Measurements from ENCODE around the gene KIFAP3. TPM values are rescaled to one million over a fixed set of nuclear protein-coding genes. Genes with fewer than 3 reads are reported as not detected.

Gene KIFAP3
- total and polyA plus RNA-seq, 2 experiments from 2014 or later, result 60.6 to 75.8 TPM

- no peak for DNase-seq (ENCODE audit: low read depth in 1 of 2, low spot score in 1 of 2)
- no peak for TF ChIP-seq CTCF (IDR thresholded peaks at IDR 0.05; ENCODE audit: low read depth, low read length)
- no peaks in the 10 kb centered on the region for H3K9me3 ChIP-seq (ENCODE audit: low read depth)
- H3K4me1 ChIP-seq (ENCODE audit: low read depth), result peaks cover 11% of the 10 kb centered on the region
- peaks cover 6% of the 10 kb centered on the region for H3K36me3 ChIP-seq
- H3K27me3 ChIP-seq, result no peaks in the 10 kb centered on the region
- H3K4me3 ChIP-seq, result no peak overlapping the region
- H3K27ac ChIP-seq, result no peak overlapping the region
Measured at GRCh38 chr1:169989246-169989645, 85.2 kb downstream of the KIFAP3 start.

GRCh38 chr1:169985757-169986156 is 88.7 kb downstream of the KIFAP3 start:
- no peak for TF ChIP-seq CTCF (IDR thresholded peaks at IDR 0.05; ENCODE audit: low read depth, low read length)
- no peak overlapping the region for H3K27ac ChIP-seq
- H3K9me3 ChIP-seq (ENCODE audit: low read depth), result no peaks in the 10 kb centered on the region
- DNase-seq (ENCODE audit: low read depth in 1 of 2, low spot score in 1 of 2), result no peak
- H3K4me3 ChIP-seq, result no peak overlapping the region
- no peaks in the 10 kb centered on the region for H3K27me3 ChIP-seq
- peaks cover 14% of the 10 kb centered on the region for H3K36me3 ChIP-seq
- peaks cover 11% of the 10 kb centered on the region for H3K4me1 ChIP-seq (ENCODE audit: low read depth)

- Histone ChIP-seq H3K36me3 (peaks cover 21% of the 10 kb centered on the region), H3K9me3 (ENCODE audit: low read depth) (no peaks in the 10 kb centered on the region), H3K4me1 (ENCODE audit: low read depth) (no peaks in the 10 kb centered on the region), H3K27me3 (no peaks in the 10 kb centered on the region), H3K27ac (no peak overlapping the region), H3K4me3 (no peak overlapping the region)
- no peak for DNase-seq (ENCODE audit: low read depth in 1 of 2, low spot score in 1 of 2)
- no peak for TF ChIP-seq CTCF (IDR thresholded peaks at IDR 0.05; ENCODE audit: low read depth, low read length)
Measured at GRCh38 chr1:169974067-169974466, 100.4 kb downstream of the KIFAP3 start.

DNA sequence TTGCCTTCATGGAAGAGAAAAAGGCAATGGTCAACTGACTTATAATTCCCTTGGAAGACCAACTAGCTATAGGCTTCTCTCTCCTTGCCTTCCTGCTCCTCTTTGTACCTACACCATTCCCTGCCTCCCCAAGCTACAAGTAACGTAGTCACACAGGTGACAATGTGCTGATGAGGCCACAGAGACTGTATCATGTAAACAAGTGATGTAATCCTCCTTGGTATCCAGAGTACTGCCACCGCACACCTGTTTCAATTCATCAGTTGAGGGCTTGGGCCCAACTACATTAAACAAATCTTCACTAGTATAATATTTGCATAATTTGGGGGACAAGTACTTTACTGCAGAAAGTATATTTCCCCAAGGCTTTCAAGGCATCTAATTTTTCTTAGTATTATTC is 104.4 kb downstream of the KIFAP3 start:
- H3K4me3 ChIP-seq, result no peak overlapping the region
- no peak overlapping the region for H3K27ac ChIP-seq
- H3K36me3 ChIP-seq, result peaks cover 10% of the 10 kb centered on the region
- H3K27me3 ChIP-seq, result no peaks in the 10 kb centered on the region
- no peak for TF ChIP-seq CTCF (IDR thresholded peaks at IDR 0.05; ENCODE audit: low read depth, low read length)
- H3K9me3 ChIP-seq (ENCODE audit: low read depth), result no peaks in the 10 kb centered on the region
- no peak for DNase-seq (ENCODE audit: low read depth in 1 of 2, low spot score in 1 of 2)
- H3K4me1 ChIP-seq (ENCODE audit: low read depth), result peaks cover 9% of the 10 kb centered on the region

GRCh38 chr1:169968174-169968573 is 106.3 kb downstream of the KIFAP3 start:
- H3K27ac ChIP-seq, result no peak overlapping the region
- peaks cover 9% of the 10 kb centered on the region for H3K4me1 ChIP-seq (ENCODE audit: low read depth)
- H3K4me3 ChIP-seq, result no peak overlapping the region
- no peaks in the 10 kb centered on the region for H3K27me3 ChIP-seq
- H3K36me3 ChIP-seq, result peaks cover 7% of the 10 kb centered on the region
- no peak for DNase-seq (ENCODE audit: low read depth in 1 of 2, low spot score in 1 of 2)
- no peak for TF ChIP-seq CTCF (IDR thresholded peaks at IDR 0.05; ENCODE audit: low read depth, low read length)
- H3K9me3 ChIP-seq (ENCODE audit: low read depth), result no peaks in the 10 kb centered on the region

- Histone ChIP-seq H3K4me1 (ENCODE audit: low read depth) (peaks cover 12% of the 10 kb centered on the region), H3K9me3 (ENCODE audit: low read depth) (no peaks in the 10 kb centered on the region), H3K27ac (no peak overlapping the region), H3K36me3 (no peaks in the 10 kb centered on the region), H3K4me3 (no peak overlapping the region), H3K27me3 (no peaks in the 10 kb centered on the region)
- no peak for DNase-seq (ENCODE audit: low read depth in 1 of 2, low spot score in 1 of 2)
- TF ChIP-seq CTCF (IDR thresholded peaks at IDR 0.05; ENCODE audit: low read depth, low read length), result no peak
Measured at GRCh38 chr1:169964206-169964605, 110.3 kb downstream of the KIFAP3 start.
